GM12865 (cell line): ENCODE measurements around the gene CCDC169.
A peak's percentile ranks its signal among the peaks of the same experiment; 100 is the strongest.

Source experiments
- DNase-seq: peaks from one replicate; pipeline ENCODE4 v3.0.0; 2010; ENCODE audit warnings: low read depth
- H3K4me3 ChIP-seq: 2 replicates; pipeline ENCODE4 v1.5.1; 2011; ENCODE audit warnings: mild to moderate bottlenecking, low read depth, low read length, control low read depth
- TF ChIP-seq, protein P1 (sequence below): IDR thresholded peaks from 2 replicates; pipeline ENCODE4 v1.5.1; 2011; ENCODE audit warnings: low read length, control low read depth, low read depth, inconsistent platforms; ENCODE audit not compliant: insufficient read depth; ENCODE audit errors: missing control alignments

The CCDC169 gene

DNA sequence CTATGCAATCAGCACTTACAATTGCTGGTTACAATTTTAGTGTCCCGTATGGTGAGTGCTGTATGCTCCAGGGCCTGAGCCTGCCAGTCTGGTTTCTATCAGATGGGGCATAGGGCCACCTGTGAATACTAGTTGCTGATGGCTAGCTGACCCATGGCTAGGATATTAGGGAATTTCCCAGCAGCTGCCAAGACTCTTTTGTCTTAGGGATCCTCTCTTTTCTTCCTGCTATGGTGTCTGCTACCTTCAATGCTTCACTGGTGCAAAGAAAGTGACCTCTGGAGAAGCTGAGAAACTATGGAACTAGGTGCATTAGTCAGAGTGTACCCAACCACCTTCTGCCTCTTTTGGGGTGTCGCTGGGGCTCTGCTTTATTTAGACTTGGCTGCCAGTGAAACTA lies 11.6 kb downstream of the CCDC169 start:
- TF ChIP-seq, protein P1, sequence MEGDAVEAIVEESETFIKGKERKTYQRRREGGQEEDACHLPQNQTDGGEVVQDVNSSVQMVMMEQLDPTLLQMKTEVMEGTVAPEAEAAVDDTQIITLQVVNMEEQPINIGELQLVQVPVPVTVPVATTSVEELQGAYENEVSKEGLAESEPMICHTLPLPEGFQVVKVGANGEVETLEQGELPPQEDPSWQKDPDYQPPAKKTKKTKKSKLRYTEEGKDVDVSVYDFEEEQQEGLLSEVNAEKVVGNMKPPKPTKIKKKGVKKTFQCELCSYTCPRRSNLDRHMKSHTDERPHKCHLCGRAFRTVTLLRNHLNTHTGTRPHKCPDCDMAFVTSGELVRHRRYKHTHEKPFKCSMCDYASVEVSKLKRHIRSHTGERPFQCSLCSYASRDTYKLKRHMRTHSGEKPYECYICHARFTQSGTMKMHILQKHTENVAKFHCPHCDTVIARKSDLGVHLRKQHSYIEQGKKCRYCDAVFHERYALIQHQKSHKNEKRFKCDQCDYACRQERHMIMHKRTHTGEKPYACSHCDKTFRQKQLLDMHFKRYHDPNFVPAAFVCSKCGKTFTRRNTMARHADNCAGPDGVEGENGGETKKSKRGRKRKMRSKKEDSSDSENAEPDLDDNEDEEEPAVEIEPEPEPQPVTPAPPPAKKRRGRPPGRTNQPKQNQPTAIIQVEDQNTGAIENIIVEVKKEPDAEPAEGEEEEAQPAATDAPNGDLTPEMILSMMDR: no peak
- DNase-seq: no peak
- H3K4me3 ChIP-seq: no peak overlapping the region

DNA sequence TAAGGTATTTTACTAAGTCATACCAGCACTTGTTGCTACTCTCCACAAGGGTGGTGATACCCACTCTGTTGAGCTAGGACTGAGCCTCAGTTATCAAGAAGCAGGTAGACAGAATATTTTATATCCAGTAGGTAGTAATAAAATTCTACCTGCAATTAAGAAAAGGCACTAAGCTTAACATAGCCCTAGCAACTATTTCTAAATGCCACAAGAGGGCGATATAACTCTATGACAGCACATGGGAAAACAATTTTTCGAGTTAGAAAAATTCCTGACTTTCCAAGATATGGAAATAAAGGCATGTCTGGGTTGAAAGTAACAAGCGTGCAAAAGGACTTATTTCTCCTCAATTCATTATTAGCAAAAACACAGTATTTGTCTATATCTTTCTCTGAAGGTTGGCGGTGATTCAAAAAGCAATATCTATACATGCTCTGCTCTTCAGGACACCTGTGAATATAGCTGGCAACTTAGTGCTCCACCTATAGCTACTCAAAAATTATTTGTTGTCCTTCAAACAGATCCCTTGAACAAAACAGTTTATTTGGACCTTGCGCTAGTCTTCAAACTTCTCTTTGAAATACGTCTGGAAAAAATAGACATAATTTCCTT lies 14.7 kb downstream of the CCDC169 start:
- TF ChIP-seq, protein P1: peak; percentile 69
- H3K4me3 ChIP-seq: no peak overlapping the region
- peak; percentile 12 for DNase-seq

DNA sequence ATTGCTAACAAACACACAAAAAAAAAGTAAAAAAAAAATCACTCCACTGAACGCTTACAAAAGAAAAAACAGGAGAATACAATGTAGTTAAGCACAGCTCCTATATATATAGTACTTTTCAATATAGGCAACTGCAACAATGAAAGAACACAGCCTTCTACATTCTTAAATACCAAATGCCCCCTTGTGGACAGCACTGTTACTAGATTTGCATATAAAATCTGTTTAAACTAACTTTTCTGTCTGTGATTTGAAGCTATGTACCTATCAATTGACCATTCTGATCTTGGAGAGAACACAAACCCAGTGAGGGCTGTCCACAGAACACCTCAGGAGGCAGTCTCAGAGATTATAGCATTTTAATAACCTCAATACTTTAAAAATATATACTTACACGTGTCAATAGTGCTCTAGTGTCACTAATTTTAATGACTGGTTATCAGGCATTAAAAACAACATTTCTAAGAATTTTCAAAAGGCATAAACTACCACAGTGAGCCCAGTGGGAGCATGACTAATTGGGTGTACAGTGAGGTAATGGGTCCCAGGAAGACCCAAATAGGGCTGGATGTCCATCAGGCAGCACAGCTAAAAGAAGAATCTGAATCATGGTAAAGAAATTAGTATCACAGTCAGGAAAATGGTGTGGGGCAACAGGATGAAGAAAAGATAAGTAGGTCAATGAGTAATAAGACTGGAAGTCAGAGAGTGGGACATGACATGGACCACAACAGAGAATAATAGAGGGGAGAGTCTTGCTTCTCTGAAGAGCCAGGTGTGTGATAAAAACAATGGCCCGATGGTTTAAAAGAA lies 22.2 kb downstream of the CCDC169 start:
- TF ChIP-seq, protein P1: peak; percentile 37
- H3K4me3 ChIP-seq: no peak overlapping the region
- peak; percentile 59 for DNase-seq

DNA sequence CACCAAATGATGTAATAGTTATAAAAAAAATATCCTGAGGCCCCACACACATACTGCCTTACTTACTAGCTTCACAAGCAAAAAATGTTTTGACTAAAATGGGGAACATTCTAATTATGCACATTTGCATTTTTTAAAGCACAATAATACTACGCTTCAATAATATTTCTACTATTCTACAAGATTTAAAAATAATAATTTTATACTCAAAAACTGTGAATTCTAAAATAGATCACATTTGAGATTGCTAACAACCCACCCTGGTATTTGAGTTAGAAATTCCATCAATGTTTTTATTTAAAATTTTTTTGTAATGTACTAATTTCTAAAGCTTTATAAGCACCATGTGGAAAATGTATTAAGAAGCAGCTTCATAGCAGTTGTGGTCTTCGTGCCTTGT lies 24.2 kb downstream of the CCDC169 start:
- TF ChIP-seq, protein P1: no peak
- no peak overlapping the region for H3K4me3 ChIP-seq
- no peak for DNase-seq

DNA sequence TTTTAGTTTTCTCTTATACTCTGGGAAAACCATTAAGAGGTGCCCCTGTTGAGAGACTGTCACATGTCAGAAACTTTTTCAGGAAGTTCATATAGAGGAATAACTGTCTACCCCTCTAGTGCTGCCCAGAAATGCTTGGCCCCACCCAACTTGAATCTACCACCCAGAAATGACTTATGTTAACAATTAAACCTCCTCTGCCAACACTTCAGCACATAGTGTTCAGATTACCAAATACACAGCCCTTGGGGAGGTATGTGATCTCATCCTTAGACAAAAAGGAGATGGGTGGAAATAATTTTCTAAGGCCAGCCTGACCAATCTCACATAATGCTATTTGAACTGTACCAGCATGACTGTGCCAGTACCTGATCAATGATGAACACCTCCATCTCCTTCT lies 35.6 kb downstream of the CCDC169 start:
- TF ChIP-seq, protein P1: no peak
- H3K4me3 ChIP-seq: no peak overlapping the region

DNA sequence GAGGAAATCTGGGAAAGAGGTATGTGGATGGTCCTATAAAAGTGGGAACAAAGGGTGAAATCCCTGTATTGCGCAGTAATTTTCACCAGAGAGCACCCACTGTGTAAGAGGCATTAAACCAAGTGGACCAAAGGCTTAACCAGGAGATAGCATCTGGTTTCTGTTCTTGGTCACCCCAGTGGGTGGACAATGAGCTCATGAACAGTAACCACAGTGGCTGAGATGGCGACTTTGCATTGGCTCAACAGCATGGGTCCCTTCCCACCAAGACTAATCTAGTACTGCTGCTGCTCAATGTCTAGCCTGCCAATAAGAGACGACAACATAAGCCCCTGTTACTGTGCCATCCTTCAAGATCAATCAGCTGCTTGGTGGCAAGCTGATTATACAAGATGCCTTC lies 36.6 kb downstream of the CCDC169 start:
- H3K4me3 ChIP-seq: no peak overlapping the region
- DNase-seq: no peak
- TF ChIP-seq, protein P1: no peak

More for the DNA sequence above, 35.6 kb downstream of the CCDC169 start:
- no peak for DNase-seq
